Heart left ventricle (tissue), 16 donors: ENCODE measurements around the gene OR52A5. TPM values are rescaled to one million over a fixed set of nuclear protein-coding genes. Genes with fewer than 3 reads are reported as not detected.
"Not testable (repeated sequence)": the region's sequence is repeated elsewhere in the genome, so short reads cannot be mapped to it uniquely, and the experiment has no call there.

Experiments used
- ATAC-seq, 4 donors: fragments of 200-7000 bp; cut with Tn5 transposase; one replicate each; pipeline ENCODE4 v1.9.1; 2020 to 2022; ENCODE audit warnings: moderate library complexity in 4 of 4, mild to moderate bottlenecking in 3 of 4, moderate number of reproducible peaks in 1 of 4
- DNase-seq, 5 donors: peaks; one replicate each; pipeline ENCODE4 v3.0.0-alpha.2; 2020
- H3K27ac ChIP-seq, 12 donors: fragments of 200-600 bp; sonication (generic) in 4 of 12; one replicate each; pipeline versions ENCODE4 v1.5.0 to v1.8.0; 2016 to 2022; ENCODE audit warnings: mild to moderate bottlenecking in 2 of 12
- H3K27me3 ChIP-seq, 9 donors: fragments of 200-600 bp; sonication (generic) in 2 of 9; one replicate each; pipeline versions ENCODE4 v1.5.1 to v1.8.0; 2016 to 2022; ENCODE audit warnings: mild to moderate bottlenecking in 3 of 9
- H3K36me3 ChIP-seq, 9 donors: fragments of 200-600 bp; sonication (generic) in 2 of 9; one replicate each; pipeline versions ENCODE4 v1.5.0 to v1.8.0; 2018 to 2022; ENCODE audit warnings: mild to moderate bottlenecking in 2 of 9
- H3K4me1 ChIP-seq, 12 donors: fragments of 200-600 bp; sonication (generic) in 4 of 12; one replicate each; pipeline versions ENCODE4 v1.5.0 to v1.8.0; 2016 to 2022; ENCODE audit warnings: mild to moderate bottlenecking in 3 of 12
- H3K4me3 ChIP-seq, 12 donors: fragments of 200-600 bp; sonication (generic) in 4 of 12; one replicate each; pipeline versions ENCODE4 v1.5.0 to v1.8.0; 2017 to 2022; ENCODE audit warnings: mild to moderate bottlenecking in 9 of 12, moderate library complexity in 4 of 12
- H3K9me3 ChIP-seq, 12 donors: fragments of 200-600 bp; sonication (generic) in 4 of 12; one replicate each; pipeline versions ENCODE4 v1.5.0 to v1.8.0; 2016 to 2022; ENCODE audit warnings: mild to moderate bottlenecking in 1 of 12
- CTCF ChIP-seq, 12 donors: fragments of 200-600 bp; sonication (generic) in 4 of 12; IDR thresholded peaks; one replicate each; pipeline versions ENCODE4 v1.5.0 to v1.8.0; 2018 to 2022; ENCODE audit warnings: antibody characterized with exemption in 12 of 12, mild to moderate bottlenecking in 5 of 12
- POLR2A ChIP-seq, 2 donors: fragments of 450-650 bp; IDR thresholded peaks; one replicate each; pipeline ENCODE4 v1.6.1; 2017; ENCODE audit warnings: antibody characterized with exemption in 2 of 2, mild to moderate bottlenecking in 2 of 2, moderate library complexity in 2 of 2
- WGBS, 4 donors: extraction: QIAGEN DNeasy Blood & Tissue Kit in 2 of 4; methylation state at CpG; one replicate each; pipeline versions ENCODE4 v1.1.5 to v1.1.7; 2013 to 2018; 5-methylcytosine and 5-hydroxymethylcytosine counted together
- intact Hi-C, 10 donors: fragments of 100-400 bp; cut with DNase I; formaldehyde crosslinking; loops; one replicate each; pipeline versions ENCODE4 v1.11.1 to v1.14.2; 2022
- long read RNA-seq, 3 donors: library from polyadenylated mRNA; unstranded; transcript quantifications; one replicate each; pipeline ENCODE4 v2.0.0, GENCODE V29; 2020 to 2021
- polyA plus RNA-seq, 2 donors: library from polyadenylated mRNA; stranded (reverse); fragments of 200-250 nt; gene quantifications; one replicate each; pipeline ENCODE4 v1.2.3, GENCODE V29; 2013
- total RNA-seq, 9 donors: library from RNA; depleted of rRNA in 2 of 9; stranded (reverse); fragments of >200 nt in 2 of 9; fragmentation: NEBNext Ultra II Directional in 3 of 9; extraction: Animal tissue kit (Norgen Biotek cat#: 25700) in 3 of 9; gene quantifications; one replicate each; pipeline versions ENCODE4 v1.1.0 to v1.2.4, GENCODE V29; 2016 to 2023
- donor health status: ischemic (EF 13 %, LVEDD 7.1; RV severe dilation, severe dysfunction).
- donor health status: healthy with polysubstance abuse.
- donor health status: DM: no; HTN: yes; CAD: no.
- donor health status: DM: no; HTN: no; CAD: no.
- donor health status: ischemic (EF 25% LVEDD 6.9; RV normal size, moderate dysfunction).
- donor health status: ischemic (EF 25% LVEDD 5.7; RV mildly dilated, moderate dysfunction).
- donor health status: healthy.
- donor health status: DM: yes; HTN: yes; CAD: no.
- donor health status: ischemic (EF 35%, LVEDD 5.7; RV mildly dilated, moderate dysfunction).
- donor health status: nonischemic (EF 11% LVEDD 7.7; RV severe dilation, severe dysfunction).
- donor health status: DM: yes; HTN: yes; CAD: no.
- donor health status: PGD.
- donor health status: ischemic (EF 29% LVEDD 5.4; RV normal size, mild dysfunction).
- donor health status: nonischemic (EF 23%, LVEDD 6.1; RV moderate dilation, normal function).

The OR52A5 gene
- not detected for total RNA-seq
- polyA plus RNA-seq: not detected
- long read RNA-seq, donor 1: 0 reads
- long read RNA-seq, donor 2: 0 reads
- long read RNA-seq, donor 3: 0 reads

- no peak for TF ChIP-seq CTCF (IDR thresholded peaks at IDR 0.05)
- TF ChIP-seq POLR2A (IDR thresholded peaks at IDR 0.05): no peak
- 83 to 84% (median 84%) methylated on average over 2 of the region's 2 CpGs for WGBS, 4 donors
Measured at GRCh38 chr11:5137996-5138395, at the start of gene OR52A5. Gene OR52A5 (minus strand): TSS chr11:5138356. CDS start chr11:5132642, 5,714 bp downstream.

GRCh38 chr11:5178046-5178837, 40.1 kb upstream of the OR52A5 start:
- no peak for TF ChIP-seq CTCF (IDR thresholded peaks at IDR 0.05)
- ATAC-seq (no peak), DNase-seq (no peak)
- no peak overlapping the region for H3K4me3 ChIP-seq
- H3K4me1 ChIP-seq: no peaks in the 10 kb centered on the region
- intact Hi-C loops: no loop called here
- H3K27me3 ChIP-seq: no peaks in the 10 kb centered on the region
- H3K27ac ChIP-seq: no peak overlapping the region
- H3K9me3 ChIP-seq: no peaks in the 10 kb centered on the region
- H3K36me3 ChIP-seq: no peaks in the 10 kb centered on the region
- 74 to 82% (median 80%) methylated on average over 10 of the region's 10 CpGs for WGBS, 4 donors

More at GRCh38 chr11:5137996-5138395, at the start of gene OR52A5:
- H3K27ac ChIP-seq: no peak within 1 kb of the TSS
- DNase-seq (no peak), ATAC-seq (no peak)
- no peaks in the 10 kb centered on the region for H3K9me3 ChIP-seq
- no peak within 1 kb of the TSS for H3K4me3 ChIP-seq
- H3K36me3 ChIP-seq: no peaks in the 10 kb centered on the region
- no peaks in the 10 kb centered on the region for H3K4me1 ChIP-seq
- intact Hi-C loops: no loop called here
- no peaks in the 10 kb centered on the region for H3K27me3 ChIP-seq

- no peak for TF ChIP-seq POLR2A (IDR thresholded peaks at IDR 0.05)
- no peak for TF ChIP-seq CTCF (IDR thresholded peaks at IDR 0.05)
- no peak for DNase-seq
- H3K4me1 ChIP-seq: no peaks in the 10 kb centered on the region
- ATAC-seq: no peak
- H3K27ac ChIP-seq: no peak overlapping the region
- H3K36me3 ChIP-seq: no peaks in the 10 kb centered on the region
- 88 to 93% (median 89%) methylated on average over 7 of the region's 7 CpGs for WGBS, 4 donors
- no peak overlapping the region for H3K4me3 ChIP-seq
- no peaks in the 10 kb centered on the region for H3K27me3 ChIP-seq
- intact Hi-C loops: no loop called here
- H3K9me3 ChIP-seq: no peaks in the 10 kb centered on the region
Measured at GRCh38 chr11:5174934-5175333, 36.8 kb upstream of the OR52A5 start.

GRCh38 chr11:5171856-5172255, 33.7 kb upstream of the OR52A5 start:
- TF ChIP-seq POLR2A (IDR thresholded peaks at IDR 0.05) (no peak), CTCF (IDR thresholded peaks at IDR 0.05) (no peak)
- intact Hi-C loops: no loop called here
- ATAC-seq (no peak), DNase-seq (no peak)
- no peaks in the 10 kb centered on the region for H3K27me3 ChIP-seq
- H3K9me3 ChIP-seq: no peaks in the 10 kb centered on the region
- 40 to 59% (median 58%) methylated on average over 2 of the region's 2 CpGs for WGBS, 4 donors
- no peaks in the 10 kb centered on the region for H3K36me3 ChIP-seq
- H3K27ac ChIP-seq: no peak overlapping the region
- no peaks in the 10 kb centered on the region for H3K4me1 ChIP-seq
- H3K4me3 ChIP-seq: no peak overlapping the region

GRCh38 chr11:5165898-5166297, 27.7 kb upstream of the OR52A5 start:
- DNase-seq, H3K4me3 ChIP-seq, H3K4me1 ChIP-seq, H3K27me3 ChIP-seq, ATAC-seq, H3K36me3 ChIP-seq, H3K27ac ChIP-seq, intact Hi-C loops, H3K9me3 ChIP-seq: not testable (repeated sequence)

GRCh38 chr11:5164807-5165206, 26.7 kb upstream of the OR52A5 start:
- WGBS, 4 donors: 69 to 73% (median 72%) methylated on average over 6 of the region's 6 CpGs
- H3K4me1 ChIP-seq, DNase-seq, H3K4me3 ChIP-seq, H3K27me3 ChIP-seq, H3K9me3 ChIP-seq, H3K27ac ChIP-seq, ATAC-seq, H3K36me3 ChIP-seq, intact Hi-C loops: not testable (repeated sequence)

GRCh38 chr11:5161045-5161444, 22.9 kb upstream of the OR52A5 start:
- intact Hi-C loops, H3K4me3 ChIP-seq, H3K36me3 ChIP-seq, H3K9me3 ChIP-seq, H3K4me1 ChIP-seq, ATAC-seq, DNase-seq, H3K27me3 ChIP-seq, H3K27ac ChIP-seq: not testable (repeated sequence)
- 47 to 72% methylated on average over 1 of the region's 1 CpG; no CpG with 5 or more reads in 2 of the 4 donors for WGBS, 4 donors
